K562 (cell line): ENCODE results near the gene NRF1.

ENCODE experiments used
- CBX8 ChIP-seq: fragments of 200-600 bp; sonication (generic); IDR thresholded peaks from 2 replicates; pipeline ENCODE4 v1.6.1; 2012; ENCODE audit warnings: borderline replicate concordance, mixed run types, low read depth, mild to moderate bottlenecking, moderate library complexity, mixed read lengths, low read length, control low read depth, inconsistent platforms; ENCODE audit not compliant: poor library complexity, severe bottlenecking; ENCODE audit errors: extremely low read depth
- CTCF ChIP-seq, 3 experiments: IDR thresholded peaks in 2 of 3; conservative IDR thresholded peaks in 1 of 3; 2 replicates each; pipeline ENCODE4 v1.5.1; 2011 to 2012; ENCODE audit warnings: low read length in 3 of 3, mild to moderate bottlenecking in 3 of 3, control low read depth in 2 of 3, improper control_type of control experiment in 1 of 3, inconsistent platforms in 1 of 3, low read depth in 1 of 3, mixed read lengths in 1 of 3, moderate library complexity in 1 of 3; ENCODE audit not compliant: insufficient read depth in 2 of 3
- IRF9 ChIP-seq: fragments of 450-650 bp; IDR thresholded peaks from 2 replicates; pipeline ENCODE4 v1.6.1; 2016; ENCODE audit warnings: missing biosample characterization, missing genetic modification characterization
- MAX ChIP-seq: sonication (generic); formaldehyde crosslinking; IDR thresholded peaks from 2 replicates; pipeline ENCODE4 v1.9.0; 2022; ENCODE audit warnings: mild to moderate bottlenecking, missing genetic modification reagents
- NFIC ChIP-seq: fragments of 450-650 bp; IDR thresholded peaks from 2 replicates; pipeline ENCODE4 v1.6.1; 2017; ENCODE audit warnings: mild to moderate bottlenecking, inconsistent platforms
- PATZ1 ChIP-seq: fragments of 250-450 bp; sonication (Bioruptor Pico); IDR thresholded peaks from 2 replicates; pipeline ENCODE4 v1.5.0; 2020; ENCODE audit warnings: mild to moderate bottlenecking, borderline replicate concordance
- PHB2 ChIP-seq: fragments of 450-650 bp; IDR thresholded peaks from 2 replicates; pipeline ENCODE4 v1.6.1; 2017; ENCODE audit warnings: low read depth
- POLR2A ChIP-seq: fragments of 450-650 bp; conservative IDR thresholded peaks from 2 replicates; pipeline ENCODE4 v1.6.1; 2016
- SIRT6 ChIP-seq: IDR thresholded peaks from one replicate; pipeline ENCODE4 v1.6.1; 2012; ENCODE audit warnings: low read depth, mild to moderate bottlenecking, control low read depth, inconsistent platforms, low read length, moderate library complexity
- ZNF318 ChIP-seq, 2 experiments: fragments of 450-650 bp; IDR thresholded peaks; 2 replicates each; pipeline ENCODE4 v1.6.1; 2016; ENCODE audit warnings: mild to moderate bottlenecking in 2 of 2, borderline replicate concordance in 1 of 2, low read depth in 1 of 2, moderate library complexity in 1 of 2

- TF ChIP-seq PHB2: no peak
- no peak for TF ChIP-seq CTCF (IDR thresholded peaks at IDR 0.05 in 2 of 3, conservative IDR thresholded peaks at IDR 0.05 in 1 of 3; ENCODE audit: insufficient read depth in 2 of 3, low read depth in 1 of 3, low read length in 3 of 3)
- TF ChIP-seq NFIC: no peak
- TF ChIP-seq MAX (CRISPR knock-in tag): no peak
- no peak for TF ChIP-seq CBX8
- TF ChIP-seq PATZ1: no peak
- no peak for TF ChIP-seq POLR2A
- TF ChIP-seq IRF9 (tag): no peak
- TF ChIP-seq SIRT6: no peak
- TF ChIP-seq ZNF318 (IDR thresholded peaks at IDR 0.05; ENCODE audit: borderline replicate concordance in 1 of 2, low read depth in 1 of 2): no peak
These were observed 140.4 kb downstream of the NRF1 start for GRCh38 chr7:129751916-129752315.
